ENCODE data around the gene CFAP221. TPM values are rescaled to one million over a fixed set of nuclear protein-coding genes. Genes with fewer than 3 reads are reported as not detected.

Gene CFAP221
- total RNA-seq, 2 donors from 2014 or later = 12.2 to 21.5 TPM

GRCh38 chr2:119536707-119537106, 7.5 kb upstream of the CFAP221 start:
- Histone ChIP-seq H3K4me1 (peaks cover 9% of the 10 kb centered on the region), H3K27me3 (no peaks in the 10 kb centered on the region), H3K9me3 (peaks cover 0 to 7% (median 0%) of the 10 kb centered on the region in 3 donors), H3K36me3 (replicated peaks in 1 of 2; ENCODE audit: insufficient read depth in 1 of 2, low read depth in 2 of 2) (no peaks in the 10 kb centered on the region), H3K27ac (peak overlapping the region in 3 of 4 donors; percentile 60 to 66 (median 62)), H3K4me3 (no peak overlapping the region)
- WGBS, 2 donors = 56 to 75% methylated on average over 1 of the region's 1 CpG
- DNase-seq (no peak), ATAC-seq (peak; percentile 81)
- intact Hi-C loops (cut with DNase I) = no loop called here
- TF ChIP-seq CTCF (IDR thresholded peaks at IDR 0.05) (no peak), POLR2A (IDR thresholded peaks at IDR 0.05) (no peak)

- H3K27me3 ChIP-seq = no peaks in the 10 kb centered on the region
- intact Hi-C loops (cut with DNase I) = no loop called here
- ATAC-seq (no peak), DNase-seq (no peak)
- TF ChIP-seq POLR2A (IDR thresholded peaks at IDR 0.05) = no peak
- H3K36me3 ChIP-seq (replicated peaks in 1 of 2; ENCODE audit: insufficient read depth in 1 of 2, low read depth in 2 of 2) = no peaks in the 10 kb centered on the region
- no peak overlapping the region for H3K27ac ChIP-seq
- H3K4me1 ChIP-seq = peaks cover 9% of the 10 kb centered on the region
- H3K9me3 ChIP-seq = peaks cover 0 to 7% (median 0%) of the 10 kb centered on the region in 3 donors
- H3K4me3 ChIP-seq = no peak overlapping the region
Observed at GRCh38 chr2:119537792-119538191, 6.5 kb upstream of the CFAP221 start.

- WGBS, 2 donors = 78 to 90% methylated on average over 2 of the region's 2 CpGs
- no peaks in the 10 kb centered on the region for H3K36me3 ChIP-seq (replicated peaks in 1 of 2; ENCODE audit: insufficient read depth in 1 of 2, low read depth in 2 of 2)
- H3K4me1 ChIP-seq = peaks cover 21% of the 10 kb centered on the region
- TF ChIP-seq CTCF (IDR thresholded peaks at IDR 0.05) (no peak), POLR2A (IDR thresholded peaks at IDR 0.05) (no peak)
- no peak for DNase-seq
- no peak overlapping the region for H3K27ac ChIP-seq
- H3K4me3 ChIP-seq = no peak overlapping the region
- intact Hi-C loops (cut with DNase I) = no loop called here
- H3K27me3 ChIP-seq = no peaks in the 10 kb centered on the region
- no peak for ATAC-seq
- no peaks in the 10 kb centered on the region for H3K9me3 ChIP-seq
Observed at GRCh38 chr2:119541476-119541875, 2.8 kb upstream of the CFAP221 start.

- DNase-seq (peak in 1 of 4 donors; percentile 47), ATAC-seq (peak; percentile 61)
- Histone ChIP-seq H3K4me1 (peaks cover 48% of the 10 kb centered on the region), H3K4me3 (peak overlapping the region; percentile 23 to 38), H3K27ac (peak overlapping the region; percentile 75 to 94 (median 89)), H3K36me3 (replicated peaks in 1 of 2; ENCODE audit: insufficient read depth in 1 of 2, low read depth in 2 of 2) (no peaks in the 10 kb centered on the region), H3K9me3 (no peaks in the 10 kb centered on the region), H3K27me3 (no peaks in the 10 kb centered on the region)
- intact Hi-C loops (cut with DNase I) = no loop called here
- WGBS, 2 donors = 42 to 60% methylated on average over 11 of the region's 11 CpGs
- TF ChIP-seq CTCF (IDR thresholded peaks at IDR 0.05) = no peak
- TF ChIP-seq POLR2A (IDR thresholded peaks at IDR 0.05) = peak in 2 of 3 donors; percentile 45 to 69
Observed at GRCh38 chr2:119544939-119545475, 758 bp downstream of the CFAP221 start.

- Histone ChIP-seq H3K4me1 (peaks cover 55% of the 10 kb centered on the region), H3K27ac (peak overlapping the region in 3 of 4 donors; percentile 87 to 94 (median 91)), H3K27me3 (no peaks in the 10 kb centered on the region), H3K4me3 (no peak overlapping the region), H3K9me3 (no peaks in the 10 kb centered on the region), H3K36me3 (replicated peaks in 1 of 2; ENCODE audit: insufficient read depth in 1 of 2, low read depth in 2 of 2) (no peaks in the 10 kb centered on the region)
- peak; percentile 56 for ATAC-seq
- TF ChIP-seq POLR2A (IDR thresholded peaks at IDR 0.05) (no peak), CTCF (IDR thresholded peaks at IDR 0.05) (no peak)
- intact Hi-C loops (cut with DNase I) = no loop called here
- peak in 2 of 4 donors; percentile 59 to 65 for DNase-seq
- 37 to 41% methylated on average over 6 of the region's 6 CpGs for WGBS, 2 donors
Observed at GRCh38 chr2:119545754-119546446, 1.7 kb downstream of the CFAP221 start.

Measured in body of pancreas (tissue), 4 donors.